HG03159 (cell line): ENCODE measurements around the gene SLU7.

ENCODE experiments used
- ATAC-seq: cut with Tn5 transposase; IDR thresholded peaks from one replicate; pipeline ENCODE4 v1.9.1; 2021; ENCODE audit warnings: mild to moderate bottlenecking, moderate library complexity; ENCODE audit not compliant: unreplicated experiment

The SLU7 gene

DNA sequence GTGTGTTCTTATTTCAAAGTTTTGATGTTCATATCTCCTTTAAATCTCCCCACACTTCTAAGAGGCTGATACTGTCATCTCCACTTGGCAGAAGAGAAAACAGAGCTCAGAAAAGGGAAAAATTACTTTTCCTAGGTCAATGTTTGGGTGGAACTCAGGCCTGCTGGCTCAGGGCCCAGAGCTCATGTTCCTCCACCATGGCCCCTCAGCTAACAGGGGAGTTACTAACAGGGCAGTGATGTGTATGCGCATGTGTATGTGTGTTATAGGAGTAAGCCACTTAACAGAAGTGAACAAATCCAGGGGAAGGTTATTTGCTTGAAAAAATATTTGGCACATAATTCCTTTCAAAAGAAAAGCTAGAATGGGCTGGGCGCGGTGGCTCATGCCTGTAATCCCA lies 51.0 kb downstream of the SLU7 start:
- ATAC-seq, result no peak

- no peak for ATAC-seq
Observed at GRCh38 chr5:160367261-160367660, 51.6 kb downstream of the SLU7 start.

DNA sequence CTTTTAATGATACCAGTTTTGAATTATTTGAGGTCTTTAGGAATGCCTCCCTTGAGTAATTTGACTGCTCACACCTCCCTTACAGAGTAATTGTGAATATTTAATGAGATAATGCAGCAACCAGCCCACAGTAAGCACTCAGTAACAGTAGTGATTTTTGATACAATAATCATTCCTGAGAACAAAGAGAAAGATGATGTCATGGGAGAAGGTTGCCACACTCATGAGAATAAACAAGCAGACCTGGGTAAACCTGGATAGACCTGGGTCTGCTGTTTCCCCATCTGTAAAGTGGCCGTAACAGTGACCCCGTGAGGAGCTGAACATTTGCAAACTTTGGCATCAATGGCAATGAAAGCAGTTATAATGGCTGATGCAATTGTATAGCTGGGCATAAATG lies 52.7 kb downstream of the SLU7 start:
- ATAC-seq, result no peak

DNA sequence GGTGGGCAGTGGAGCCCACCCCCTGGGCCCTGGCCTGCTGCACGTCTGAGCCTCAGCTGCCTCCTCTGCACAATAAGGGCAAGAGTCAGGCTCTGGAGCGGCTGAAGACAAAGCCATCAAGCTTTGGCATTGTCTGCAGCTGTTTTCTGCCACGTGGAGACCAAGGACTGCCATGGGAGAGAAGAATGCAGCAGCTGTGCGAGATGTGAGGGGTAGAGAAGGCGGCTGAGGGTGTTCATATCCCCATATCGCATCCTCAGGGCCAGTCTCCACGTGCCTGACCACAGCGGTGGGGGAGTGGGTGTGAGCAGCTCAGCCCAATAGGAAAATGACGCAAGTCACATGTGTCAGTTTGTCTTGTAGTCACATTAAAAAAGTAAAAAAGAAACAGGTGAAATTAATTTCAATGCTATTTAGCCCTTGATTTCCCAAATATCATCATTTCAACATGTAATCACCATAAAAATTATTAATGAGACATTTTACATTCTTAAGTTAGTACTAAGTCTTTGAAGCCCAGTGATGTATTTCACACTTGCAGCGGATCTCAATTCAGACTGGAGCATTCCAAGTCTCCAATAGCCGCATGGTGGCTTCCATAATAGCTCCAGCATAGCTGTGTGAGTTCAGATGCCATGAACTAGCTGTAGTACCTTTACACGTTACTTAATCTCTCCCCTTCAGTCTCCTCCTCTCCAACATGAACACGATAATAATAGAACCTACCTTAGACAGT lies 55.1 kb downstream of the SLU7 start:
- no peak for ATAC-seq

- ATAC-seq, result no peak
Observed at GRCh38 chr5:160363211-160363610, 55.7 kb downstream of the SLU7 start.

DNA sequence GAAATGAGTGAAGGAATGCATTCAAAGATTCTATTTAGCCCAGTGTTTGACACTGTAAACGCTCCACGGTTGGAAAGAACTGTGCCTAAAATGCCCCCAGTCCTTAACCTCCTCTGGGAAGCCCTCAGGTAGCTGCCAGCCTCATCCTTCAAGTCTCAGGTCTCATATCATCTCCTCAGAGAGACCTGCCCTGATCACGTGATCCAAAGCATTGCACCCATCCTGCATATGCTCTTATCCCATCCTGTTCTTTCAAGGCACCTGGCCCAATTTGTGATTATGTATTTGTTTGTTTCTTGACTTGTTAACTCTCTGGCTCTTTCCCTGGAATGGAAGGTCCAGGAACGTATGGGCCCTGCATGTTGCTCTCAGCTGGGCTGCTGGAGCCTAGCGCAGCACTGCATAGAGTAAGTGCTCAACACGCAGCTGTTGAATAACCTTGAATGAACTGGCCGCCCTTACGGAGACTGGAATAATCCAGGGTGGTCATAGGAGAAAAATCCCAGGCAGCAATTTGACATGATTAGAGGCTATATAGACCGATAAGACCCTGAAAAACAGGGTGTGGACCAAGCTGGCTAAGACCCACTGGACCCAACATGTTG lies 57.2 kb downstream of the SLU7 start:
- ATAC-seq, result no peak

GRCh38 chr5:160360310-160360709 lies 58.6 kb downstream of the SLU7 start:
- ATAC-seq, result no peak

DNA sequence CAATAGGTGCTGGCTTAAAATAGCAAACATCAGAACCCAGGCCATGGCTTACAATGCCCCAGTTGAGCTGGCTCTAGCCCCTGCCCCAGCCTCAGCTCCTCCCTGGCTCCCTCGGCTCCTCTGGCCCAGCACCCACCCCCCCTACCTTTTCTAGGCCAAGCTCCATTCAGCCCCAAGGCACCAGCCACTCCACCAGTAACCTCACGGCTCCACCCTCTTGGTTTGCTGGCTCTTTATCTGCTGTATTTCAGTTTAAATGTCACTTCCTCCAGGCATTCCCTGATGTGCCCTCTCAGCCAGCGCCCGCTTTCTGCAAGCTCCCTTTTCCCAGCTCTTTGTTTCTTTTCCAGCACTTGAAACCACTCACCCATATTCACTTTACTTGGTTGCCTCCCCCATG lies 59.1 kb downstream of the SLU7 start:
- no peak for ATAC-seq

DNA sequence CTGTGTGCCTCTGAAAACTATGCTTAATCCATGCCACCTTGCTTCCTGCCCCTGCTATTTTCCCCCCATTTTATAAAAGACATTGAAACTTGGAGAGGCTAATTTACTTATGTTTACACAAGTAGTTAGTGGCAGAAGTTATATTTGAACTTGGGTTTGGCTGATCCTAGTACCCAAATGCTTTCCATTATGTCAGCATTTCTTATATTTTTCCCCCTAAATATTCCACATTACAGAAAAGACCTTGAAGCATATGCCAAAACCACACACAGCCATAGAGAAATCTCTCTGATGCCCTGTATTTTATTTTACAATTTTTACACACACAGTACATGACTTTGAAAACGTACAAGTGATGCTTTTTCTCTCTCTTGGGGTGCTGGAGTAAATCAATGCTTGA lies 59.6 kb downstream of the SLU7 start:
- ATAC-seq, result no peak

DNA sequence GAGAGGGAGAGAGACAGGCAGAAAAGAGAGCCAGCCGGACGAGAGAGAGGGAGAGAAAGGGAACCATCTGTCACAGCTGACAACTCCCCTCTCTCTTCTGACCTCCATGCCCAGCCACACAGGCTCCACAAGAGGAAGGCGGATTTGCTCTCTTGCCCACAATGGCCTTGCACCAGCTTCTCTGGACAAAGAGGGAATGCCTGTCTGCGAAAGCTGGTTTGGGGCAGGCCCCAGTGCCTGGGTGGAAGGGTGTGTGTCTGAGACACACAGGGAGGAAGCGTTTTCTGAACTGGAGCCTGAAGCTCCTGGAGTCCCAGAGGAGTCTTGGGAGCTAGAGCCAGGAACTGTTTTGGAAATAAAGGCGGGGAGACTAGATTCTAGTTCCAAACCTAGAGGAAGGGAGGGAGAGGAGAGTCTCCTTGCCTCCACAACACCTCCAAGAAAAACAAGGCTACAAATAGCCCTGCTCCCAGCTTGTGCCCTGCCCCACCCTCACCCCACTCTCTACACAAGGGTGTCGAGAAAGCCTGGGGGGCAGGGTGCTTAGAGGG lies 60.9 kb downstream of the SLU7 start:
- no peak for ATAC-seq

GRCh38 chr5:160357394-160357793 lies 61.5 kb downstream of the SLU7 start:
- ATAC-seq, result no peak

GRCh38 chr5:160356550-160357347 lies 62.1 kb downstream of the SLU7 start:
- ATAC-seq, result no peak

GRCh38 chr5:160354666-160355065 lies 64.2 kb downstream of the SLU7 start:
- ATAC-seq, result no peak

GRCh38 chr5:160353379-160353778 lies 65.5 kb downstream of the SLU7 start:
- ATAC-seq, result no peak

GRCh38 chr5:160352308-160352707 lies 66.6 kb downstream of the SLU7 start:
- ATAC-seq, result no peak
